GM18502 (cell line): ENCODE results near the gene CYB5D1.
A peak's percentile ranks its signal among the peaks of the same experiment; 100 is the strongest.

ENCODE experiments used
- ATAC-seq: cut with Tn5 transposase; IDR thresholded peaks from one replicate; pipeline ENCODE4 v1.9.1; 2021; ENCODE audit warnings: mild to moderate bottlenecking; ENCODE audit not compliant: unreplicated experiment, poor library complexity

Gene CYB5D1

GRCh38 chr17:7833011-7833794 is 24.6 kb upstream of the CYB5D1 start:
- ATAC-seq: no peak

- ATAC-seq: peak; percentile 50
Measured at GRCh38 chr17:7833795-7834541, 23.8 kb upstream of the CYB5D1 start, which contains the start of gene KDM6B. Gene KDM6B, plus strand, starts transcription at chr17:7834217. Its CDS starts 11,338 bp downstream, at chr17:7845555.

- no peak for ATAC-seq
Measured at GRCh38 chr17:7834542-7834956, 23.3 kb upstream of the CYB5D1 start.

GRCh38 chr17:7834957-7835813 is 22.6 kb upstream of the CYB5D1 start:
- peak; percentile 51 for ATAC-seq

- ATAC-seq: peak; percentile 30
Measured at GRCh38 chr17:7835814-7836595, 21.8 kb upstream of the CYB5D1 start.

GRCh38 chr17:7836596-7837407 is 21.0 kb upstream of the CYB5D1 start:
- ATAC-seq: no peak

GRCh38 chr17:7837408-7838088 is 20.3 kb upstream of the CYB5D1 start:
- no peak for ATAC-seq

GRCh38 chr17:7838090-7839075 is 19.4 kb upstream of the CYB5D1 start:
- no peak for ATAC-seq

- no peak for ATAC-seq
Measured at GRCh38 chr17:7839190-7839875, 18.5 kb upstream of the CYB5D1 start.

GRCh38 chr17:7839876-7840261 is 17.9 kb upstream of the CYB5D1 start:
- ATAC-seq: no peak

- no peak for ATAC-seq
Measured at GRCh38 chr17:7840441-7840840, 17.4 kb upstream of the CYB5D1 start.

GRCh38 chr17:7840875-7841274 is 16.9 kb upstream of the CYB5D1 start:
- ATAC-seq: no peak

- no peak for ATAC-seq
Measured at GRCh38 chr17:7841396-7841914, 16.3 kb upstream of the CYB5D1 start.

GRCh38 chr17:7841915-7842379 is 15.9 kb upstream of the CYB5D1 start:
- peak; percentile 15 for ATAC-seq

- ATAC-seq: peak; percentile 41
Measured at GRCh38 chr17:7842380-7843256, 15.2 kb upstream of the CYB5D1 start.

GRCh38 chr17:7843257-7843535 is 14.6 kb upstream of the CYB5D1 start:
- peak; percentile 7 for ATAC-seq
